B cell (primary cell): ENCODE data around the gene CES3.

ENCODE experiments used
- CTCF ChIP-seq: fragments of 200-600 bp; IDR thresholded peaks from one replicate; pipeline ENCODE4 v1.8.0; 2022; ENCODE audit warnings: antibody characterized with exemption, mild to moderate bottlenecking
- EZH2 ChIP-seq: IDR thresholded peaks from 2 replicates; pipeline ENCODE4 v1.6.1; 2012; ENCODE audit warnings: borderline replicate concordance, low read depth, mild to moderate bottlenecking, moderate library complexity, low read length; ENCODE audit not compliant: insufficient read depth, poor library complexity, severe bottlenecking

DNA sequence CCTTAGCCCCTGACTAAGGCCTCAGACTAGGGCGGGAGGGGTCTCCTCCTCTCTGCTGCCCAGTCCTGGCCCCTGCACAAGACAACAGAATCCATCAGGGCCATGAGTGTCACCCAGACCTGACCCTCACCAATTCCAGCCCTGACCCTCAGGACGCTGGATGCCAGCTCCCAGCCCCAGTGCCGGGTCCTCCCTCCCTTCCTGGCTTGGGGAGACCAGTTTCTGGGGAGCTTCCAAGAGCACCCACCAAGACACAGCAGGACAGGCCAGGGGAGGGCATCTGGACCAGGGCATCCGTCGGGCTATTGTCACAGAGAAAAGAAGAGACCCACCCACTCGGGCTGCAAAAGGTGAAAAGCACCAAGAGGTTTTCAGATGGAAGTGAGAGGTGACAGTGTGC lies 12.7 kb downstream of the CES3 start:
- TF ChIP-seq CTCF = no peak
- TF ChIP-seq EZH2 = no peak
